H7 (cell line): ENCODE results near the gene NPAT. TPM values are rescaled to one million over a fixed set of nuclear protein-coding genes. Genes with fewer than 3 reads are reported as not detected.
"Not testable (repeated sequence)": the region's sequence is repeated elsewhere in the genome, so short reads cannot be mapped to it uniquely, and the experiment has no call there.

Experiments used
- DNase-seq: peaks from one replicate; pipeline ENCODE4 v3.0.0; 2012
- H3K27me3 ChIP-seq: 2 replicates; pipeline ENCODE4 v1.6.0; 2011; ENCODE audit warnings: mild to moderate bottlenecking, low read length; ENCODE audit not compliant: control insufficient read depth, insufficient read depth
- H3K36me3 ChIP-seq: replicated peaks from 2 replicates; pipeline ENCODE4 v1.5.1; 2011; ENCODE audit warnings: low read length; ENCODE audit not compliant: control insufficient read depth, insufficient read depth
- H3K4me3 ChIP-seq: 2 replicates; pipeline ENCODE4 v1.5.1; 2011; ENCODE audit warnings: low read depth, mild to moderate bottlenecking, control low read depth, low read length, moderate library complexity; ENCODE audit not compliant: insufficient read depth
- total RNA-seq: library from RNA; depleted of rRNA; stranded (reverse); fragments of >200 nt; shearing (Covaris generic); gene quantifications from 2 replicates; pipeline ENCODE4 v1.2.3, GENCODE V29; 2014

NPAT gene
- total RNA-seq, 1 experiment from 2014 or later = 14.1 TPM

- Histone ChIP-seq H3K4me3 (no peak overlapping the region), H3K27me3 (no peaks in the 10 kb centered on the region), H3K36me3 (peaks cover 9% of the 10 kb centered on the region)
- DNase-seq = no peak
Measured at GRCh38 chr11:108148556-108148955, 73.9 kb downstream of the NPAT start.

GRCh38 chr11:108147150-108147549, 75.3 kb downstream of the NPAT start:
- DNase-seq = no peak
- peaks cover 9% of the 10 kb centered on the region for H3K36me3 ChIP-seq
- no peaks in the 10 kb centered on the region for H3K27me3 ChIP-seq
- no peak overlapping the region for H3K4me3 ChIP-seq

GRCh38 chr11:108144615-108145014, 77.8 kb downstream of the NPAT start:
- peaks cover 7% of the 10 kb centered on the region for H3K36me3 ChIP-seq
- no peak overlapping the region for H3K4me3 ChIP-seq
- H3K27me3 ChIP-seq = no peaks in the 10 kb centered on the region
- DNase-seq = no peak

DNA sequence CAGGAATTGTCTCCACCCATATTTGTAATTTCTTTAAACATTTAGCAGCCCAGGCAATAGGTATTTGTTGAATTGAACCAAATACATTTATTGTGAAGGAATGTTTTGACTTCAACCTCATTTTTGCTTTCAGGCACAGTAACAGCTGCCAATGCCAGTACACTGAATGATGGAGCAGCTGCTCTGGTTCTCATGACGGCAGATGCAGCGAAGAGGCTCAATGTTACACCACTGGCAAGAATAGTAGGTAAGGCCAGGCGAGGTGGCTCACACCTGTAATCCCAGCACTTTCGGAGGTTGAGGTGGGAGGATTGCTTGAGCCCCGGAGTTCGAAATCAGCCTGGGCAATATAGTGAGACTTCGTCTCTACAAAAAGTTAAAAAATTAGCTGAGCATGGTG, 80.1 kb downstream of the NPAT start:
- no peak for DNase-seq
- no peak overlapping the region for H3K4me3 ChIP-seq
- H3K36me3 ChIP-seq = no peaks in the 10 kb centered on the region; the same call in 1 of the 2 replicates
- no peaks in the 10 kb centered on the region for H3K27me3 ChIP-seq

DNA sequence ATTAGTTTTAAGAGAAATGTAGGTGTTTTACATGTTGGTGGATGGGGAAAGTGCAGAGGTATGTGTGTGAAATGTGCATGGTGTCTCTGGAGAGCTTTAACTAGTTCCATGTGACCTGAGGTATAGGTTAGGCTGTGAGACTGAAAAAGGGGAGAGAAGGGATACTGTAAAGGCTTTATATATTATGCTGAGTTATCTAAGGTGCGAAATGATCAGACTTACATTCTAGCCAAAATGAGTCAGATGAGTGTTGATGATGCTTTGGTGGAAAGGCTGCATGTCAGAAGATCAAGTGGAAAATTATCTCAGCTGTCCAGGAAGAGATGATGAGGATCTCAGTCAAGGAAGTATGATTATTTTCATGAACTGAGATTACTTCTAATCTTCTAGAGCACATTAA, 85.2 kb downstream of the NPAT start:
- Histone ChIP-seq H3K27me3 (no peaks in the 10 kb centered on the region), H3K36me3 (no peaks in the 10 kb centered on the region), H3K4me3 (no peak overlapping the region)
- DNase-seq = no peak

DNA sequence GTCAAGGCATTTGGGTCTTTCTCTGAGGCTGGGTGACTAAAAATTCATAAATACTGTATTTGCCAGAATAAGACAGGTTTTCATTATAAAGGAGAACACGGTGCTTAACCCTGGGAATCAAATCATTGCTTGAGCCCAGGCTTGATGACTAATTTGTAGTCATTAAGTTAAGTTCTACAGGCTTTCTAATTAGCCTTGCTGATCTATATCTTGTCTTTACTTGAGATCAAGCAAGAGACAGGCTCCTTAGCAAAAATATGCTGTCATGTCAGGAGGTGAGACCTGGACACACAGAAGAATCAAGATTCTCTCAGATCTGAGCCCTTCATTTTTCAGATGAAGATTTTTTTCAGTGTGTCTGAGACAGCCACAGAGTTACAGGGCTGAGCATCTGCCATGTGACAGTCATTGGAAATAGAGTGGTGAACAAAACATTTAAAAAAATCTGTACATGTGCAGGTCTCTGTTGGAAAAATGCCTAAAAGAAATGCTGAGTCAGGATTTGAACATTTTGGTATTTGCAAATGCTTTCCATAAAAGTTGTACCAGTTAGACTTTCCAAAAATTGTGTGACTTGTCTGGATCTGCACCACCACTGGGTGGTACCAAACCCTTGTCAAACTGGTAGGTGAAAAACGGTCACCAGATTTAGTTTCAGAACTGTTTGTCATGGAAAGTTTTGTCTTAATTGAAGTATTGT, 86.4 kb downstream of the NPAT start:
- no peak for DNase-seq
- H3K4me3 ChIP-seq = no peak overlapping the region
- no peaks in the 10 kb centered on the region for H3K27me3 ChIP-seq
- no peaks in the 10 kb centered on the region for H3K36me3 ChIP-seq

GRCh38 chr11:108132993-108133538, 89.4 kb downstream of the NPAT start:
- H3K4me3 ChIP-seq, DNase-seq, H3K36me3 ChIP-seq, H3K27me3 ChIP-seq: not testable (repeated sequence)

GRCh38 chr11:108131993-108132392, 90.4 kb downstream of the NPAT start:
- H3K36me3 ChIP-seq = no peaks in the 10 kb centered on the region

GRCh38 chr11:108128772-108129171, 93.7 kb downstream of the NPAT start:
- Histone ChIP-seq H3K4me3 (no peak overlapping the region), H3K36me3 (no peaks in the 10 kb centered on the region), H3K27me3 (no peaks in the 10 kb centered on the region)
- DNase-seq = no peak

More at GRCh38 chr11:108131993-108132392, 90.4 kb downstream of the NPAT start:
- Histone ChIP-seq H3K4me3 (no peak overlapping the region), H3K27me3 (no peaks in the 10 kb centered on the region)
- no peak for DNase-seq

GRCh38 chr11:108125096-108125495, 97.3 kb downstream of the NPAT start:
- DNase-seq = no peak
- Histone ChIP-seq H3K4me3 (no peak overlapping the region), H3K27me3 (peaks cover 3% of the 10 kb centered on the region; the same call in 1 of the 2 replicates), H3K36me3 (no peaks in the 10 kb centered on the region)

GRCh38 chr11:108122166-108122628, 100.2 kb downstream of the NPAT start:
- H3K36me3 ChIP-seq = no peaks in the 10 kb centered on the region
- DNase-seq = peak; percentile 20
- H3K27me3 ChIP-seq = peaks cover 3% of the 10 kb centered on the region; the same call in 1 of the 2 replicates
- H3K4me3 ChIP-seq = peak overlapping the region; percentile 84

DNA sequence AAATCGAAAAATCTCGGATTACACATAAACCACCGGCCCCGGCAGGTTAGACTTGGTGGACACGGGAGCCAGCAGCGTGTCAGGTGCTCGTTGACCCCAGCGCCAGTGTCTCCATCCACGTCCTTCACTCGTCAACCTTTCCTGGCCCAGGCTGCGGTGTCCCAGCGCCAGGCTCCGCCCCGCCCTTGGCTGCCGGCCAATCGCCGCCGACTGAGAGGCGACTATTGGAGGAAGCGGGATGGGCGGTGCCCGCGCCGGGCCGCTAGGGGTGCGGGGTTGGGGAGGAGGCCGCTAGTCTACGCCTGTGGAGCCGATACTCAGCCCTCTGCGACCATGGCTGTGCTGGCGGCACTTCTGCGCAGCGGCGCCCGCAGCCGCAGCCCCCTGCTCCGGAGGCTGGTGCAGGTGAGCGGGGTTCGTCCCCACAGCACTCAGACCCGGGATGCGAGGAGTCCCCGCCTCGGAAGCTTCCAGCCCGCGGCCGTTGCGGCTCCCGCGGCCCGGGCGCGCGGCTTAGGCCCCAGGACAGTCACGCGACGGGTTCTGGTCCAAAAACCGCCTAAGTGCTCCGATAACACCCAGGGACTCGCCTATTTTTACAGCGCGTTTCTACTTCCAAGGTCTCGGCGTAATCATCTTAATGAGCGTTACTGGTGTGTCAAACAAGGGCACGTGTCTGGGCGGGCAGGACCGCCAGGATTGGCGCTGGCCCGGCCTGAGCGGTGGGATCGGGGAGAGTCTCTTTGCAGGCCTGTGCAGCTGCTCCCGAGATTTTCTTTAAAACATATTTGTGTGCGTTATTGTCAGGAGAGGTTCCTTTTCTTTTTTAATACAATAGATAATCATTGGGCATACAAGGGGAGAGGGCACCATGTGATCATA, 100.9 kb downstream of the NPAT start, which contains the start of gene ACAT1:
TSS of gene ACAT1 (plus strand) at position 294 of the 882 bp plus-strand sequence. CDS start at position 334, 40 bp downstream.
- DNase-seq = peak; percentile 96
- H3K27me3 ChIP-seq = peaks cover 3% of the 10 kb centered on the region; the same call in 1 of the 2 replicates
- no peaks in the 10 kb centered on the region for H3K36me3 ChIP-seq
- peak within 1 kb of the TSS; percentile 84 for H3K4me3 ChIP-seq

- DNase-seq, H3K36me3 ChIP-seq, H3K27me3 ChIP-seq: not testable (repeated sequence)
- peak overlapping the region; percentile 84 for H3K4me3 ChIP-seq
Measured at GRCh38 chr11:108120936-108121273, 101.5 kb downstream of the NPAT start.

GRCh38 chr11:108117746-108118371, 104.6 kb downstream of the NPAT start:
- Histone ChIP-seq H3K36me3 (no peaks in the 10 kb centered on the region), H3K27me3 (peaks cover 3% of the 10 kb centered on the region; the same call in 1 of the 2 replicates), H3K4me3 (no peak overlapping the region)
- peak; percentile 29 for DNase-seq
